ENCODE data around the gene TWNK. TPM values are rescaled to one million over a fixed set of nuclear protein-coding genes. Genes with fewer than 3 reads are reported as not detected.

The TWNK gene
- total RNA-seq, 1 experiment from 2014 or later = 38.7 TPM

DNA sequence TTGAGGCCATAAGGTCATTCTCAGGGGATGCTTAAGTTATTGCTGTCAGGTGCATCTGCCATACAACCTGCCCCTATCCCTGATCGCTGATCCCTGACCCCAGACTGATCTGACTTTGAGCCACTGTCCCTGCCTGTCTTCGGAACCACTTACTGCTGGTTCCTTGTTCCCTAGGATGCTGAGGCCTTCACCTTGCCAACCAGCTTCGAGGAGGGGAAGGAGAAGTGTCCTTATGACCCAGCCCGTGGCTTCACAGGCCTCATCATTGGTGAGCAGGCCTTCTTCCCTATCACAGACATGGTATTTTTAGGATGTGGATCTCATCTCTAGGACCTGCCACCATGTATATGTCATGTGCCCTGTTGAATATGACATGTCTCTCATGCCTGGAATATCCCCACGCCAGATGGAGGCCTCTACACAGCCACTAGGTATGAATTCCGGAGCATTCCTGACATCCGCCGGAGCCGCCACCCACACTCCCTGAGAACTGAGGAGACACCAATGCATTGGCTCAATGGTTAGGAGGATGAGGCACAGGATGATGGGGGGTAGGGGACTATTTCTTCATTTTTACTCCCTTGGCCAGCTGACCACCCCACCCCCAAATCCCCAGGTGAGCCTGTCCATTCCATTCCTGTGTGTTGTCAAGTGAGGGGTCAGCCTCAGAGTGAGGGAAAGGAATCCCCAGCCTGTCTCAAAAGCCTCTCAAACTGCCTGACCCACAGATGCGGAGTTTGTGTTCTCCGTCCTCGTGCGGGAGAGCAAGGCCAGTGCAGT lies 9.0 kb upstream of the TWNK start:
- Histone ChIP-seq H3K23me2 (ENCODE audit: insufficient read length, low read depth, low read length, poor library complexity, severe bottlenecking) (no peaks in the 10 kb centered on the region), H3K4ac (ENCODE audit: low read depth, low read length) (no peak overlapping the region), H4K20me1 (ENCODE audit: control insufficient read depth, insufficient read depth, insufficient read length) (no peaks in the 10 kb centered on the region), H2BK120ac (ENCODE audit: low read depth, low read length, poor library complexity, severe bottlenecking) (no peak overlapping the region), H3K27ac (ENCODE audit: insufficient read length, low read depth, low read length) (no peak overlapping the region), H3K23ac (ENCODE audit: insufficient read length, low read depth, low read length) (no peak overlapping the region), H4K91ac (ENCODE audit: insufficient read length, low read depth, low read length) (no peak overlapping the region), H3K56ac (ENCODE audit: insufficient read length, low read depth, low read length) (no peak overlapping the region), H3K4me1 (ENCODE audit: insufficient read depth, low read length) (no peaks in the 10 kb centered on the region), H3K4me2 (ENCODE audit: insufficient read depth, insufficient read length, low read length) (no peak overlapping the region), H4K5ac (ENCODE audit: insufficient read length, low read depth, low read length) (no peak overlapping the region), H2BK5ac (ENCODE audit: insufficient read length, low read length) (no peak overlapping the region), H3K27me3 (ENCODE audit: insufficient read depth, low read length) (no peaks in the 10 kb centered on the region), H2AFZ (ENCODE audit: low read length) (no peak overlapping the region), H2BK15ac (ENCODE audit: low read depth, low read length) (no peak overlapping the region), H3K9me3 (ENCODE audit: control insufficient read depth, low read depth, low read length) (no peaks in the 10 kb centered on the region), H3K79me2 (ENCODE audit: insufficient read depth, low read length) (no peaks in the 10 kb centered on the region), H3T11ph (ENCODE audit: low read length) (no peak overlapping the region), H3K9ac (ENCODE audit: extremely low read depth, insufficient read length, low read length) (no peak overlapping the region), H3K79me1 (ENCODE audit: insufficient read depth, low read depth, low read length, poor library complexity, severe bottlenecking) (no peaks in the 10 kb centered on the region), H2BK12ac (ENCODE audit: insufficient read length, low read depth, low read length) (no peak overlapping the region), H2BK20ac (ENCODE audit: low read depth, low read length, poor library complexity, severe bottlenecking) (no peak overlapping the region), H4K8ac (replicated peaks; ENCODE audit: insufficient read length, low read depth, low read length) (no peak overlapping the region), H3K14ac (ENCODE audit: insufficient read depth, low read length) (no peak overlapping the region), H2AK5ac (ENCODE audit: insufficient read length, low read length) (no peak overlapping the region), H3K18ac (ENCODE audit: insufficient read length, low read depth, low read length) (no peak overlapping the region)
- TF ChIP-seq, protein P1, sequence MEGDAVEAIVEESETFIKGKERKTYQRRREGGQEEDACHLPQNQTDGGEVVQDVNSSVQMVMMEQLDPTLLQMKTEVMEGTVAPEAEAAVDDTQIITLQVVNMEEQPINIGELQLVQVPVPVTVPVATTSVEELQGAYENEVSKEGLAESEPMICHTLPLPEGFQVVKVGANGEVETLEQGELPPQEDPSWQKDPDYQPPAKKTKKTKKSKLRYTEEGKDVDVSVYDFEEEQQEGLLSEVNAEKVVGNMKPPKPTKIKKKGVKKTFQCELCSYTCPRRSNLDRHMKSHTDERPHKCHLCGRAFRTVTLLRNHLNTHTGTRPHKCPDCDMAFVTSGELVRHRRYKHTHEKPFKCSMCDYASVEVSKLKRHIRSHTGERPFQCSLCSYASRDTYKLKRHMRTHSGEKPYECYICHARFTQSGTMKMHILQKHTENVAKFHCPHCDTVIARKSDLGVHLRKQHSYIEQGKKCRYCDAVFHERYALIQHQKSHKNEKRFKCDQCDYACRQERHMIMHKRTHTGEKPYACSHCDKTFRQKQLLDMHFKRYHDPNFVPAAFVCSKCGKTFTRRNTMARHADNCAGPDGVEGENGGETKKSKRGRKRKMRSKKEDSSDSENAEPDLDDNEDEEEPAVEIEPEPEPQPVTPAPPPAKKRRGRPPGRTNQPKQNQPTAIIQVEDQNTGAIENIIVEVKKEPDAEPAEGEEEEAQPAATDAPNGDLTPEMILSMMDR (conservative IDR thresholded peaks at IDR 0.05) = no peak
- H3K27ac Mint-ChIP-seq = no peak overlapping the region
- no peaks in the 10 kb centered on the region; a peak in 1 of 5 replicates for H3K9me3 Mint-ChIP-seq
- WGBS (ENCODE audit: extremely low coverage, insufficient read length, low lambda C conversion rate) = no CpG with 5 or more reads among the region's 13 CpGs
- peaks cover 3 to 24% (median 21%) of the 10 kb centered on the region in 3 experiments; a peak in 6 of 7 replicates for H3K36me3 Mint-ChIP-seq (ENCODE audit: insufficient read depth in 1 of 3, low read depth in 3 of 3)
- no peaks in the 10 kb centered on the region for H3K4me1 Mint-ChIP-seq
- H3K4me3 Mint-ChIP-seq = no peak overlapping the region
- DNase-seq = no peak
- H3K27me3 Mint-ChIP-seq (ENCODE audit: low read depth) = no peaks in the 10 kb centered on the region; the same call in 1 of the 2 replicates
